ENCODE measurements around the gene GLMP.

The GLMP gene

DNA sequence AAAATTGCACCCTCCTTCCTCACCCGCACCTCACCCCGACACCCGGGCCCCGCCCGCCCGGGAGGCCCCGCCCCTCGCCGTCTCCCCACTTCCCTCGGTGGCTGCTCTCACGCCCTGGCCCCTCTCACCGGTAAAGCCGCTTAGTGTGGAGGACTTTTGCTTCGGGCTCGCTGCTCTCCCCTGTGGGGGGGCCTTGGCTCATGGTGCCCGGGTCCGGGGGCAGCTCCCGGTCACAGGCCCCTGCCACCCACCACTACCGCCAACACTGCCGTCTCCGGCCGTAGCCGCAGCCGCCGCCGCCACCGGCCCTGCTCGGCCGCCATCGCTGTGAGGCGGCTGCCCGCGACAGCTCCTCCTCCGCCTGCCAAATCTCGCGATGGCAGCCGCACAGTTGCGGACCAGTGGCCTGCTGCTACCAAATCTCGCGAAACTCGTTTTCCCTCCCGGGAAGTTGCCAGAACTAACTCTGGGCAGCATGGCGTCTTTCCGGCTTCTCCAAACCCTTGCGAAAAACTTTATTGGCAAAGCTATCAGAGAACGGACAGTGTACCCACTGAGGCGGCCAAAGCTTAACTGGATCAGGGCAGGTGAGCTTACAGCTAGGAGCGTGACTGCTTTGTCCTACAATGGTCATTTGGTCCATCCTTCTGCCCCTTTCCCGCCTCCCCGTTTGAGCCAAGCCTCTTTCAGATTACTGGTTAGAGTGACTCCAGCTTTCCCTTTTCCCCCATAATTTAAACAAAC, 12.8 kb downstream of the GLMP start, which contains the start of gene SMG5:
Gene SMG5, minus strand, starts transcription at position 347 of the 744 bp plus-strand sequence. Its CDS starts 145 bp downstream, at position 202.
- Histone ChIP-seq H3K36me3 (ENCODE audit: insufficient read depth, low read length) (peaks cover 20% of the 10 kb centered on the region), H3K4me1 (ENCODE audit: insufficient read depth, low read length) (peaks cover 16% of the 10 kb centered on the region), H3K9me3 (ENCODE audit: low read length) (no peaks in the 10 kb centered on the region), H3K27me3 (ENCODE audit: insufficient read depth, low read length) (no peaks in the 10 kb centered on the region), H2AFZ (ENCODE audit: low read depth, low read length) (peak within 1 kb of the TSS; percentile 40), H3K4me3 (ENCODE audit: low read length) (peak within 1 kb of the TSS; percentile 65)

GRCh38 chr1:156281693-156282478, 13.6 kb downstream of the GLMP start:
- Histone ChIP-seq H3K4me1 (ENCODE audit: insufficient read depth, low read length) (peaks cover 16% of the 10 kb centered on the region), H3K36me3 (ENCODE audit: insufficient read depth, low read length) (peaks cover 26% of the 10 kb centered on the region), H3K9me3 (ENCODE audit: low read length) (no peaks in the 10 kb centered on the region), H3K4me3 (ENCODE audit: low read length) (peak overlapping the region; percentile 65), H2AFZ (ENCODE audit: low read depth, low read length) (no peak overlapping the region), H3K27me3 (ENCODE audit: insufficient read depth, low read length) (no peaks in the 10 kb centered on the region)

- peak overlapping the region; percentile 65 for H3K4me3 ChIP-seq (ENCODE audit: low read length)
These were observed 14.2 kb downstream of the GLMP start for GRCh38 chr1:156281281-156281680.

GRCh38 chr1:156279837-156280236, 15.6 kb downstream of the GLMP start:
- no peaks in the 10 kb centered on the region for H3K9me3 ChIP-seq (ENCODE audit: low read length)
- peaks cover 16% of the 10 kb centered on the region for H3K4me1 ChIP-seq (ENCODE audit: insufficient read depth, low read length)
- H2AFZ ChIP-seq (ENCODE audit: low read depth, low read length) = no peak overlapping the region
- H3K27me3 ChIP-seq (ENCODE audit: insufficient read depth, low read length) = no peaks in the 10 kb centered on the region
- no peak overlapping the region for H3K4me3 ChIP-seq (ENCODE audit: low read length)
- H3K36me3 ChIP-seq (ENCODE audit: insufficient read depth, low read length) = peaks cover 43% of the 10 kb centered on the region

More at GRCh38 chr1:156281281-156281680, 14.2 kb downstream of the GLMP start:
- H3K4me1 ChIP-seq (ENCODE audit: insufficient read depth, low read length) = peaks cover 16% of the 10 kb centered on the region
- H3K9me3 ChIP-seq (ENCODE audit: low read length) = no peaks in the 10 kb centered on the region
- no peaks in the 10 kb centered on the region for H3K27me3 ChIP-seq (ENCODE audit: insufficient read depth, low read length)
- no peak overlapping the region for H2AFZ ChIP-seq (ENCODE audit: low read depth, low read length)
- peaks cover 32% of the 10 kb centered on the region for H3K36me3 ChIP-seq (ENCODE audit: insufficient read depth, low read length)

- H3K9me3 ChIP-seq (ENCODE audit: low read length) = no peaks in the 10 kb centered on the region
- H2AFZ ChIP-seq (ENCODE audit: low read depth, low read length) = no peak overlapping the region
- H3K36me3 ChIP-seq (ENCODE audit: insufficient read depth, low read length) = peaks cover 71% of the 10 kb centered on the region
- no peaks in the 10 kb centered on the region for H3K27me3 ChIP-seq (ENCODE audit: insufficient read depth, low read length)
- H3K4me1 ChIP-seq (ENCODE audit: insufficient read depth, low read length) = peaks cover 10% of the 10 kb centered on the region
- H3K4me3 ChIP-seq (ENCODE audit: low read length) = no peak overlapping the region
These were observed 18.5 kb downstream of the GLMP start for GRCh38 chr1:156276966-156277381.

DNA sequence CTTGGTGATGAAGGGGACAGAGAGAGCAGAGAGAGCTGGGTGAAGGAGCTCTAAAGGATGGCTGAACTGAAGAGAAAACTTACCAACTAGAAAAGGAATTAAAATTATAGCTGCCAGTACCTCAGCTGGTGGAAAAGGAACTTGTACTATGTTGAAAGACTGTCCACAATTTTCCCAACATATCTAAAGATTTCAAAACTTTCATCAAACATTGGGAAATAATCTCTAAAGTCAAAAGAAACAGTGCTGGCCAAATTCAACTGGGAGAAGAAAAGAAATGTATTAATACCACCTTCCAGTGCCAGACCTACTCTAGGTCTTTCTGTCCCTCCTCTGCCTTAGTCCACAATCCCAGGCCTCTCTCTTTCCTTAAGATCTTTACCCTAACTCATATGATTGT, 18.9 kb downstream of the GLMP start:
- Histone ChIP-seq H3K27me3 (ENCODE audit: insufficient read depth, low read length) (no peaks in the 10 kb centered on the region), H3K4me3 (ENCODE audit: low read length) (no peak overlapping the region), H3K36me3 (ENCODE audit: insufficient read depth, low read length) (peaks cover 76% of the 10 kb centered on the region)

GRCh38 chr1:156270314-156270713, 25.2 kb downstream of the GLMP start:
- Histone ChIP-seq H3K4me1 (ENCODE audit: insufficient read depth, low read length) (no peaks in the 10 kb centered on the region), H3K36me3 (ENCODE audit: insufficient read depth, low read length) (peaks cover 85% of the 10 kb centered on the region), H2AFZ (ENCODE audit: low read depth, low read length) (no peak overlapping the region), H3K27me3 (ENCODE audit: insufficient read depth, low read length) (no peaks in the 10 kb centered on the region), H3K4me3 (ENCODE audit: low read length) (no peak overlapping the region), H3K9me3 (ENCODE audit: low read length) (no peaks in the 10 kb centered on the region)

More for the DNA sequence above, 18.9 kb downstream of the GLMP start:
- Histone ChIP-seq H2AFZ (ENCODE audit: low read depth, low read length) (no peak overlapping the region), H3K9me3 (ENCODE audit: low read length) (no peaks in the 10 kb centered on the region), H3K4me1 (ENCODE audit: insufficient read depth, low read length) (peaks cover 7% of the 10 kb centered on the region)

- H3K27me3 ChIP-seq (ENCODE audit: insufficient read depth, low read length) = no peaks in the 10 kb centered on the region
- no peak overlapping the region for H2AFZ ChIP-seq (ENCODE audit: low read depth, low read length)
- peaks cover 84% of the 10 kb centered on the region for H3K36me3 ChIP-seq (ENCODE audit: insufficient read depth, low read length)
- no peak overlapping the region for H3K4me3 ChIP-seq (ENCODE audit: low read length)
- no peaks in the 10 kb centered on the region for H3K4me1 ChIP-seq (ENCODE audit: insufficient read depth, low read length)
- no peaks in the 10 kb centered on the region for H3K9me3 ChIP-seq (ENCODE audit: low read length)
These were observed 27.1 kb downstream of the GLMP start for GRCh38 chr1:156268336-156268735.

DNA sequence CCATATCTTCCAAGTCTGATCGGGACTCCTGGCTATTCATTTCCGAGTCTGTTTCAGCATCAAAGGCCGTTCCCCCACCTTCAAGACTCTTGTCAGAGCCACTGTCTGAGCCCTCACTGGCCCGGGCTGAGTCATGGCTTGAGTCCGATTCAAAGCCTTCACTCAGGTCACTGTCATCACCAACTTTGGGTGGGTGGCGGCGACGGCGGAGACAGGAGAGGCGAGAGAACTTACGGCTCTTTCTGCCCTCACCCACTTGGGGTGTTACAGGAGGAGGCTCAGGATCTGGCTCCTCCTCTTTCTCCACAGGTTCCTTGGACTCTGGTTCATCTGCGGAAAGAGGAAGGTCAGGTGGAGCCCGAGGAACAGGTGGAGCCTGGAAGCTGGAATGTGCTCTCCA, 29.4 kb downstream of the GLMP start:
- Histone ChIP-seq H2AFZ (ENCODE audit: low read depth, low read length) (no peak overlapping the region), H3K9me3 (ENCODE audit: low read length) (no peaks in the 10 kb centered on the region), H3K4me3 (ENCODE audit: low read length) (no peak overlapping the region), H3K4me1 (ENCODE audit: insufficient read depth, low read length) (no peaks in the 10 kb centered on the region), H3K36me3 (ENCODE audit: insufficient read depth, low read length) (peaks cover 78% of the 10 kb centered on the region), H3K27me3 (ENCODE audit: insufficient read depth, low read length) (no peaks in the 10 kb centered on the region)

- Histone ChIP-seq H3K9me3 (ENCODE audit: low read length) (no peaks in the 10 kb centered on the region), H3K27me3 (ENCODE audit: insufficient read depth, low read length) (no peaks in the 10 kb centered on the region), H2AFZ (ENCODE audit: low read depth, low read length) (no peak overlapping the region), H3K4me1 (ENCODE audit: insufficient read depth, low read length) (no peaks in the 10 kb centered on the region), H3K4me3 (ENCODE audit: low read length) (no peak overlapping the region), H3K36me3 (ENCODE audit: insufficient read depth, low read length) (peaks cover 88% of the 10 kb centered on the region)
These were observed 32.2 kb downstream of the GLMP start for GRCh38 chr1:156263288-156263655.

DNA sequence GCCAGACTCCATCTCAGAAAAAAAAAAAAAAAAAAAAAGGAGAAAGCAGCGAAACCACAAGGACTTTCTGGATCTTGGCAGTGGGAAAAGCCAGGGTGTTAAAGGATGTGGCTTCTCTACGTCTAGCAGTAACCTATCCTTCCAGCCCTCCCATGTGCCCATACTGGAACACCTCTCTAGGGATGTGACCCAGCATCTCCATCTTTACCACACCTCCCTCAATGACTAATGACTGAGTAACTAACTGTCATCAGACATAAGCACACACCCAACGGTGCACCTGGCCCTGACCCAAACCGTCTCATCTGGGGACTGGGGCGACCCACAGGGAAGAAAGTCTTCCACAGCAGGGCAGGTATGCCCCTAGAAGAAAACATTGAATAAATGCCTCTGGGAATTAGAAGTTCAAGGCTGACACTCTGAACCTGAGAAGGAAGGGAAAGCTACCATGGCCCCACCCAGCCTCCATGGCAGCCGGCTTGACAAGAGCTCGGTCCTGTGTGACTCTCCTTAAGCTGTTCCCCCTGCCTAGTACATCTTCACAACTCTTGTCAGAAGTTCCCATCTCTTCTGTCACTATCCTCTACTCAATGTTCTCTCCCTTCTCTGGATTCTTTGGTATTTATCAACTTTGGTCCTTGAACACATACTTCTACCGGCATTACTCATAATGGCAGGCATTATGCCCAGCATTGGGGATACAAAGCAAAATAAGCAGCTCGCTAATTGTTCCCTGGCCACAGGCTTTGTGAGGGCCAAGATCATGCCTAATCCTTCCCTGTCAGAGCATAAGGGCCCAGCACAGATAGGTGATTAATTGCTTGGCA, 32.8 kb downstream of the GLMP start:
- no peaks in the 10 kb centered on the region for H3K27me3 ChIP-seq (ENCODE audit: insufficient read depth, low read length)
- no peak overlapping the region for H3K4me3 ChIP-seq (ENCODE audit: low read length)
- H3K36me3 ChIP-seq (ENCODE audit: insufficient read depth, low read length) = peaks cover 88% of the 10 kb centered on the region
- H3K4me1 ChIP-seq (ENCODE audit: insufficient read depth, low read length) = no peaks in the 10 kb centered on the region
- no peaks in the 10 kb centered on the region for H3K9me3 ChIP-seq (ENCODE audit: low read length)
- H2AFZ ChIP-seq (ENCODE audit: low read depth, low read length) = no peak overlapping the region

GRCh38 chr1:156260896-156261295, 34.6 kb downstream of the GLMP start:
- H3K4me3 ChIP-seq (ENCODE audit: low read length) = no peak overlapping the region
- no peaks in the 10 kb centered on the region for H3K9me3 ChIP-seq (ENCODE audit: low read length)
- H3K4me1 ChIP-seq (ENCODE audit: insufficient read depth, low read length) = no peaks in the 10 kb centered on the region
- H3K27me3 ChIP-seq (ENCODE audit: insufficient read depth, low read length) = no peaks in the 10 kb centered on the region
- no peak overlapping the region for H2AFZ ChIP-seq (ENCODE audit: low read depth, low read length)
- peaks cover 85% of the 10 kb centered on the region for H3K36me3 ChIP-seq (ENCODE audit: insufficient read depth, low read length)

DNA sequence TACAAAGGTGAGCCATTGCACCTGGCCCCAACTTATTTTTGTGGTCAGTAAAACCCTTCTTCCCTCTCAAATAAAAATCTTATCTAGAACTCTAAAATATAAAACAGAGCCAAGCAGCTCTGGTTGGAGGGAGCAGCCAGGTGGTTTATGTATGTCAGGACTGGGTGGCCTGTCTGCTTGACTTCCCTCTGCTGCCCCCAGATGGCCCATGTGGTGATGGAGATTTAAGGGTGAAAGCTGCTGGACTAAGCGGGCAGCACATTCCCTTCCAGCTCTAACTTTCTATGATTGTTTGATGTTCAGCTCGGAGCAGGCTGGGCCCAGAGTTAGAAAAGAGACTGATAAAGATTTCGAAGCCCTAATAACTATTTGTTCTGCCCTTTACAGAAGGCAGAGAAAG, 35.7 kb downstream of the GLMP start:
- Histone ChIP-seq H3K27me3 (ENCODE audit: insufficient read depth, low read length) (no peaks in the 10 kb centered on the region), H3K4me3 (ENCODE audit: low read length) (no peak overlapping the region), H3K4me1 (ENCODE audit: insufficient read depth, low read length) (no peaks in the 10 kb centered on the region), H3K9me3 (ENCODE audit: low read length) (no peaks in the 10 kb centered on the region), H3K36me3 (ENCODE audit: insufficient read depth, low read length) (peaks cover 77% of the 10 kb centered on the region), H2AFZ (ENCODE audit: low read depth, low read length) (no peak overlapping the region)

Measured in neuron (in vitro differentiated cells).